Muscle of arm (tissue), 12 donors: Measurements from ENCODE around the gene POLR3A. TPM values are rescaled to one million over a fixed set of nuclear protein-coding genes. Genes with fewer than 3 reads are reported as not detected.

Experiments used
- DNase-seq: peaks from one replicate; pipeline ENCODE4 v3.0.0-alpha.2; 2013
- polyA plus RNA-seq, 12 donors: library from polyadenylated mRNA; unstranded; fragments of 120-200 nt; gene quantifications; one replicate each; pipeline ENCODE4 v1.2.1, GENCODE V29; 2013; ENCODE audit not compliant: insufficient read length in 12 of 12

Gene POLR3A
- polyA plus RNA-seq, 12 donors, result 7.5 to 17.4 (median 15.2) TPM; not detected in 1

- no peak for DNase-seq
Measured at GRCh38 chr10:78053211-78053868, 24.0 kb upstream of the POLR3A start.

- DNase-seq, result peak; percentile 45
Measured at GRCh38 chr10:78049851-78050250, 20.5 kb upstream of the POLR3A start.

- peak; percentile 88 for DNase-seq
Measured at GRCh38 chr10:78047314-78047891, 18.1 kb upstream of the POLR3A start.

DNA sequence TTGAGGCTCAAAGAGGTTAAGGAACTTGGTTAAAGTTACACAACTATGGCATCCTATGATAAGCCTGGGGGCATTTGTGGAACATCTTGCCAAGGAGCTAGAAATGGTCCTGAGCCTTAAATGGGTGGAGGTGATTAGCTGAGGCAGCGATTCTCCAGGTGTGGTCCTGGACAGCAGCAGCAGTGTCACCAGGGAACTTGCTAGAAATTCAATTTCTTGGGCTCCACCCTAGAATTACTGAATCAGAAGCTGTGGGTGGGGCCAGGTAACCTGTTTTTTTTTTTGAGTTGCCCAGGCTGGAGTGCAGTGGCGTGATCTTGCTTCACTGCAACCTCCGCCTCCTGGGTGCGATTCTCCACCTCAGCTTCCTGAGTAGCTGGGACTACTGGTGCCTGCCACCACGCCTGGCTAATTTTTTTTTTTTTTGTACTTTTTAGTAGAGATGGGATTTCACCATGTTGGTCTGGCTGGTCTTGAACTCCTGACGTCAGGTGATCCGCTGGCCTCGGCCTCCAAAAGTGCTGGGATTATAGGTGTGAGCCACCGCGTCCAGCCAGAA is 17.5 kb upstream of the POLR3A start:
- DNase-seq, result no peak

- no peak for DNase-seq
Measured at GRCh38 chr10:78045856-78046255, 16.5 kb upstream of the POLR3A start.

DNA sequence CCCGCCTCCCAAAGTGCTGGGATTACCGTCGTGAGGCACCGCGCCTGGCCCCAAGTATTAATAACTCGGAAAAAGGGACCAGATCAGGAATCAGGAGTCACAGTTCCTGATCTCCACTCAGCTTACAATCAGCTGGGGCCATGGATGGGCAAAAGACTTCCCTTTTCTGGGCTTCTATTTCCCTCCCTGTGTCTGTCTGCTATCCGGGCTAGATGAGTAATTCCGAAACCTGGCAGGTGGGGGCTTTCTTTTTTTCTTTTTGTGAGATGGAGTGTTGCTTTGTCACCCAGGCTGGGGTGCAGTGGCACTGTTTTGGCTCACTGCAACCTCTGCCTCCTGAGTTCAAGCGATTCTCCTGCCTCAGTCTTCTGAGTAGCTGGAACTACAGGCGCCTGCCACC is 15.9 kb upstream of the POLR3A start:
- no peak for DNase-seq

DNA sequence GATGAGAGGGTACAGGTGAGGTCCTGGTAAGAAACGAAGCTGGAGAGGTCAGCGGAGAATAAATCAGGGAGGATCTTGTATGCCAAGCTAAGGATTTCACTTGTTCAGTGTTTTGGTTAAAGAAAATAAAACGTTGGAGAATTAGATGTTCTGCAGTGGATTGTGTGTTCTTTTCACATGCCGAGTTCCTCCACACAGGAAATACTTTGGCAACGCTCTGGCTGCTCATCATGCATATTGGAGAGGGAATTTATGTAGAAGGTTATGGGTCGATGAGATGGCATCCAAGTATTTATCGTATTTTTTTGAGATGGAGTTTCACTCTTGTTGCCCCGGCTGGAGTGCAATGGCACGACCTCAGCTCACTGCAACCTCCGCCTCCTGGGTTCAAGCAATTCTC is 15.4 kb upstream of the POLR3A start:
- no peak for DNase-seq

GRCh38 chr10:78044179-78044578 is 14.9 kb upstream of the POLR3A start:
- DNase-seq, result no peak

DNA sequence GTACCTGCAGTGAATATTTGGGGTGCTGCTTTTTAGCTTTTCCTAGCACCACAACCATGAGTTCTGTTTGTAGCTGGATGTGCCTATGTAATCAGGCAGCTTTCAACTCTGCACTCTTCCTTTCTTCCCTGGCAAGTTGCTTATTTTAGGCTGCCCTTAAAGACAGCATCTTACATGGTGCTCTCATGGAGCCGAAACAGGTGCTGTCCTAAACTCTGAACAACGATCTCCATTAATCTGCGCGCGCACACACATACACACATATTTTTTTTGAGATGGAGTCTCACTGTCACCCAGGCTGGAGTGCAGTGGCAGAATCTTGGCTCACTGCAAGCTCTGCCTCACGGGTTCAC is 13.4 kb upstream of the POLR3A start:
- DNase-seq, result no peak

DNA sequence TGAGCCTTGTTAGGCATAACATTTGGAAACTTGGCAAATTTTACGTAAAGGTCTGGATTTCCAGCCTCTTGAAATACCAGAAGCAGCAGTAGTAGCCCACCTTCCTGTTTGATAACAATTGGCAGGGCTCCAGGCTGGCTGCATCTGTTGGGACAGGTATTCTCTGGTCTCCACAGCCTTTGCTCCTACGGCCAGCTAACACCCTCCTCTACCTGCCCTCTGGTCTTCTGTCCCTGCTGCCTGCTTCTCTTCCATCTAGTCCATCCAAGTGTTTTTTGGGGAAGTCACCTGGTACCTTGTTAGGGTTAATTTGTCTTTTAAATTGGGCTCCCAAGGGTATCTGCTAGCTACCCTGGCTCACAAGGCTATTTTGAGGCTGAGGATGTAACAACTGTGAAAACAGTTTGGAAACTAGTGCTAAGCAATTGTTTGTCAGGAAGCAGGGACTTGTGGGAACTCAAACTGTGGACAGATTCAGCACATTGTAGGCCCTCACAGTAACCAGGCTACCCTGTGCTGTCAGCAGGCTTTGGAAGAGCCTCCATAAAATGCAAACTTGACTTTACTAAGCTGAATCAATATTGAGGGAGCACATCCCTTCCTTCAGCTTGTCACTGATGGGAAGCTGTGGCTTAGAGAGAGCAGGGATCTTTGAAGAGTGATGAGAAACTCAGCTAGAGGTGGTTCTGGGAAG is 12.9 kb upstream of the POLR3A start:
- DNase-seq, result no peak

GRCh38 chr10:78041170-78042057 is 12.1 kb upstream of the POLR3A start:
- DNase-seq, result no peak

GRCh38 chr10:78039743-78040142 is 10.4 kb upstream of the POLR3A start:
- no peak for DNase-seq

GRCh38 chr10:78038791-78039547 is 9.7 kb upstream of the POLR3A start:
- no peak for DNase-seq

DNA sequence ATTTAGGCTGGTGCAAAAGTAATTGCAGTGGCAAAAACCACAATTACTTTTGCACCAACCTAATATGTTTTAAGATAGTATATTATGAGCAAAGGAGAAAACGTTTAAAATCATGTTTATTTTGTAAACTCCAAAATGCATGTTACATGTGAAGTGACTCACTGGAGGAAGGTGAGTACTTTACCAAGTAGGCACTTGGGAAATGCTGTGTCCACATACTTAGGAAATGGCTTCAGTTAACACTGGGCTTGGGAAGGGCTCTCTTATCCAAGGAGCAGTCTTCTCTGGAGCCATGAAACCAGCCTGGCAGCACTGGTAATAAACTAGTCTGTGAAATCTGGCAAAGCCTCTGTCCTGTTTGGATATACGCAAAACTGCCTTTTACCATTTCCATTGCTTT is 8.8 kb upstream of the POLR3A start:
- no peak for DNase-seq

GRCh38 chr10:78035933-78036583 is 6.7 kb upstream of the POLR3A start:
- no peak for DNase-seq

GRCh38 chr10:78035437-78035836 is 6.1 kb upstream of the POLR3A start:
- no peak for DNase-seq

DNA sequence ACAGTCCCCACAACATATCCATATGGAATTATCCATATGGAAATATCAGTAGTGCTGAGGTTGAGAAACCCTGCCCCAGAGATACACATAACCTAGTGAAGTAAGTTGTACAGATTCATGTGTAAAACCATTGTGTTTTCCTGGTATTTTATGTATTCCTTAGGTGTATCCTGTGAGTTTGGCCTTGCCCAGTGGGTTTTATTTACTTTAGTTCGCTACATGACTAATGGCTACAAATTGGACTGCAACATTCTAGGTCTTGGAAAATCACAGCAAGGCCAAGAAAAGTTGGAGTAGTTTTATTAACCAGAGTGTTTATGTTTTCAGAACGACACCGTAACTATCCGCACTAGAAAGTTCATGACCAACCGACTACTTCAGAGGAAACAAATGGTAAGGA is 5.7 kb upstream of the POLR3A start:
- DNase-seq, result no peak

DNA sequence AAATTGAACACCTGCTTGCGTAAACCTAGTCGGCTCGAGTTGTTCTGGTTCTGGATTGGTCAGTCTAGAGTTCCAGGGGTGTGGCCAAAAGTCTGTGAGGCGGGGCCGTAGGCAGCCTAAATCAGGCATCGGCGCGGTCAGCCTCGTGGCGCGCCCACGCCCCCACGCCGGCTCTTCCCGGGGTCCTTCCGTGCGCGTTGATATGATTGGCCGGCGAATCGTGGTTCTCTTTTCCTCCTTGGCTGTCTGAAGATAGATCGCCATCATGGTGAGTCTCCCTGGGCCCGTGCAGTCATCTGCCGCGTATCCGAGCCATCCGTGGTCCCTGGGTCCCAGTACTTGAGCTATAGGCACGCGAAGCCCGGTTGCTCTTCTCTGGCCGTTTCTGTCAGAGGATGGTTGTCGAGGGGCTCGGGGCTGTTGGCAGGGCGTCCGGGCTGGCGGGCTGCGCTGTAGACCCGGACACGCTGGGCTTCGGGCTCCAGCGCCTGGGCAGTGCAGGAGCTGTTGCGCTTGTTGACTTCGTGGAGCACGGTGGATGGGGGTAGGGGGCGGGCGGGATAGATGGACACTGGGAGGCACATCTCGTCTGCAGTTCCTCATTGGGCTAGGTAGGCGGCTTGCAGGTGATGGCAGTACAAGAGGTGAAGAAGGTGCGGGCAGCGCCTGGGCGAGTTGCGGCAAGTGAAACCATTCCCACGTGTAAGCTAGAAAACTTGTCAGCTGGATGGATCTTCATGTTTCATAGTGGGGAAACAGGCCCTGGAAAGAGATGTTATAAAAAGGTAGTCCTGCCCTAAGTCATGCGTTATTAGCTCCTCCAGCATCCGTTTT is 4.5 kb upstream of the POLR3A start, which contains the start of gene RPS24:
Gene RPS24, plus strand, starts transcription at position 227 of the 834 bp plus-strand sequence. Its CDS starts 39 bp downstream, at position 266.
- peak; percentile 98 for DNase-seq

DNA sequence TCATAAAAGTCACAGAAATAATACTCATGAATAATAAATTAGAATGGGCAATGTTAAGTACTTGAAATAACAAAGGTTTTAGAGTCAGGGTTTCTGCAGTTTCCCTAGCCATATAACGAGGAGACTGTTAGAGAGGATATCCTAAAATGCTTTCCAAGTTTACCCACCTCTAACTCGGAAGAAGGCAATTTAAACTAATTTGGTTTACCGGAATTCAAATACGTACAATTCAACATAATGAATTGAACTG is 4.0 kb upstream of the POLR3A start:
- no peak for DNase-seq
